ENCODE data around the gene SORCS2.

The SORCS2 gene

DNA sequence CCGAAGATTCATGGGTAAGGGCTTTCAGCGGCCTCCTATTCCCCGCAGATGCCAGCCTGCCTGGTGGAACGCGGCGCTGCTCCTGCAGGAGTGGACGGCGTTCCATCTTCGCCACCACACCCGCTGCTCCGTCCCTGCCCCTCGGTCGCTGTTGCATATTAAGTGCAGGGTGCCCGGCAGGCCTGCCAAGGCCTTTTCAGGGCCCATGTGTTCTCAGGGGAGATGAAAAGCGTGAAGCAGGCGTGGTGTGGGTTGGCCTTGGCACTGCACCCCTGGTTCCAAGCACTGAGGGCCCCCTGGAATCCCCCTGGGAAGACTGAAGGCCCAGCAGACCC lies 52.0 kb downstream of the SORCS2 start:
- DNase-seq (ENCODE audit: low read depth in 2 of 2) = no peak

DNA sequence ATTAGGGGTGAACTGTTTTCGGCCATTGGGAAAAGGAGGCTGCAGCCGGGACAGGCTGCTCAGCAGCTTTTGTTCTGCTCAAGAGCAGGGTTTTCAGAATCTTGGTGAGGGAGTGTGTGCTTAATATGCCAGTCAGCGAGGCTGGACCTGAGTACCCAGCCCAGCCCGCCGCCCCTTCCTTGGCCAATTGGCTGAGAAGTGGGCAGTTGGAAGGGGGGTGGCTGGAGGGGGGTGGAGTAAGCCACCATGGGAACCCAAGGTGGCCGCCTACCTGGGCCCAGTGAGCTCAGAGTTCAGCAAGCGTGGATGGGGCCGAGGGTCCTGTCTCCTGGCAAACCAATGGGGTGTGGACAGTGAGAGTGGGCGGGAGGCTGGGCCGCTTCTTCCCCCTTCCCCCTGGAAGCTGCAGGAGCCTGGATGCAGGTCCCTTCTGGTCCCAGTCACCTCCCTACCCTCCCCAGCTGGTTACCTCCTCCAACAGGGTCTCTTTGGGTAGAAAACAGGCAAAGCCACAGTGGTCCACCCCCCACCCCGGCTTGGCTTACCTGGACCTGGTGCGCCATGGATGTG lies 52.5 kb downstream of the SORCS2 start:
- no peak for DNase-seq (ENCODE audit: low read depth in 2 of 2)

DNA sequence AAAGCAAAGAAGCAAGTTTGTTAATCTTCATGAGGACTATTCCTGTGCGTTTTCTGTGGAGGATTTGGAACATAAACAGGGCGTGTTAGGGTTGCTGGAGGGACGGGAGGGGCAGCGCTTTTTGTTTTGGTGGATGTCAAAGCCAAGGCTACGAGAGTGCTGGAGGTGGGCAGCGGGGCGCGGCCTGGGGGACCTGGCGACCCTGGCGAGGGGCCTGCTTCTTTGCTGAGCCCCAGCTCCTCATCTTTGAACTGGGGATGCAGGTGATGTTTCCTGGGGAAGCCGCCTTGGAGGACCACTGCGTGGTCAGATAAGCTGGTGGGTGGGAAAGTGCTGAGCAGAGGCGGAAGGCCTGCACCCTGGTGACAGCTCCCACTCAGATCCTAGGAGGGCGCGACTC lies 55.2 kb downstream of the SORCS2 start:
- no peak for DNase-seq (ENCODE audit: low read depth in 2 of 2)

DNA sequence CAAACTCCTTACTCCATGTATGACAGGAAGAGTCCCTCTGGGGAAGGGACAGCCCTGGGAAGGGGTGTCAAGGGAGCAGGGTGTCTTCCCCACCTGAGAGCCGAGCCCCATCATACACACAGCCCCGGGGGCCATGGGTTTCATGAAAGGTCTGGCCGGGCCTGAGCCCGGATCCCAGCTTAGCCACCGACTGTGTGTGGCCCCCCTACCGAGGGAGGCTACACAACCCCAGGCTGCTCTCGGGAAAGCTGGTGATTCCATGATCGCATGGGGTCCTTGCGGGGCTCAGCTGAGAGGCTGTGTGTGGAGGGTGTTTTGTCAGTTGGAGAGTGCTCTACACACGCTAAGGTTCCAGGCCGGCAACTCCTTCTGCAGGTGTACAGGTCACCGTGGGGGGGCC lies 55.6 kb downstream of the SORCS2 start:
- no peak for DNase-seq (ENCODE audit: low read depth in 2 of 2)

DNA sequence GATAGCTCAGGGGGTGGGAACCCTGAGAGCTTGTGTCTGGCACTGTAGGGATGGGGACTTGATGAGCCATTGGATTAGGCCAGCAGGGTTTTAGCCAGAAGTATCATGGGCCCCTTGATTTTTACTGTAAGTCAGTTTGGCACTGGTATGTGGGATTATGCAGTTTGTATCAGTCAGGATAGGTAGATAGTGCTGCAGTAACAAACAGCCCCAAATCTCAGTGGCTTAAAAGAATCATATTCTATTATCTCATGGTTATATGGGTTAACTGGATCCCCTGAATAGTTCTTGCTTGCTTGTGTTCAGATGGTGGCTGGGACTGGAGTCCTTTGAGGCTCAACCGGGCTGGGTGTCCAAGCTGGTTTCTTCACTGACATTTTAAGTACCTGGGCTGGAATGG lies 56.5 kb downstream of the SORCS2 start:
- no peak for DNase-seq (ENCODE audit: low read depth in 2 of 2)

DNA sequence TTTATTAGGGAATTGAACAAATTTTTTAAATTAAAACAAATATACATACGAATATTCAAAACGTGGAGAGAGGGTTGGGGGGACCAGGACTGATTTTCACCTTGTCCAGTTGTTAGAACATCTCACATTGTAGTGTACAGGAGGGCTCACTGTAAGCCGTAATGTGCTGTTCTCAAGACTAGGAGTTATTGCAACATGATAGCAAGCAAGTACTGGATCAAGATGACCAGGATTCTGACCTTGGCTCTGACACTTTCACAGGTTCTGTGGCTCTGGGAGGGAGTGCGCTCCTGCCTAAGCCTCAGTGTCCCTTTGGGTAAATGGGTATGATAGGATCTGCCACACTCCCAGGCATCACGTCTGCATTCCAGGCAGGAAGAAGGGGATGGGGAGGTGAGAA lies 59.0 kb downstream of the SORCS2 start:
- DNase-seq (ENCODE audit: low read depth in 2 of 2) = no peak

DNA sequence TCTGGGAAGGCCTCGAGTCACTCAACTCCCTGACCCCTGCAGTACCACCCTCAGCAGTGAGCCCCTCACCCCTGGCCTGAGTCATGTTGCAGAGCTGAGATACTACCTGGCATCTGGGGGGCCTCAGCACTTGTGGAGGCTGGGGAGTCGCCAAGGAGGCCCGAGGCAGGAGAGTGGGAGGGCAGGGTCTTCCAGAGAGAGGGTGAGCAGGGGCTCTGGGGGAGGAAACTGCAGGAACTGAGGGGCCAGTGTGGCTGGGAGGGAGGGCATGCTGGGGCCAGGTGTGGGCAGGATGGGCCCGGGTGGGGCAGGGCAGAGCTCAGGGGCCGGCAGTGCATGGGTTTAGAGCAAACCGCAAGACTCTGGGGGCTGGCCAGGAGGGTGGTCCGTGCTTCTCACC lies 59.7 kb downstream of the SORCS2 start:
- DNase-seq (ENCODE audit: low read depth in 2 of 2) = no peak

DNA sequence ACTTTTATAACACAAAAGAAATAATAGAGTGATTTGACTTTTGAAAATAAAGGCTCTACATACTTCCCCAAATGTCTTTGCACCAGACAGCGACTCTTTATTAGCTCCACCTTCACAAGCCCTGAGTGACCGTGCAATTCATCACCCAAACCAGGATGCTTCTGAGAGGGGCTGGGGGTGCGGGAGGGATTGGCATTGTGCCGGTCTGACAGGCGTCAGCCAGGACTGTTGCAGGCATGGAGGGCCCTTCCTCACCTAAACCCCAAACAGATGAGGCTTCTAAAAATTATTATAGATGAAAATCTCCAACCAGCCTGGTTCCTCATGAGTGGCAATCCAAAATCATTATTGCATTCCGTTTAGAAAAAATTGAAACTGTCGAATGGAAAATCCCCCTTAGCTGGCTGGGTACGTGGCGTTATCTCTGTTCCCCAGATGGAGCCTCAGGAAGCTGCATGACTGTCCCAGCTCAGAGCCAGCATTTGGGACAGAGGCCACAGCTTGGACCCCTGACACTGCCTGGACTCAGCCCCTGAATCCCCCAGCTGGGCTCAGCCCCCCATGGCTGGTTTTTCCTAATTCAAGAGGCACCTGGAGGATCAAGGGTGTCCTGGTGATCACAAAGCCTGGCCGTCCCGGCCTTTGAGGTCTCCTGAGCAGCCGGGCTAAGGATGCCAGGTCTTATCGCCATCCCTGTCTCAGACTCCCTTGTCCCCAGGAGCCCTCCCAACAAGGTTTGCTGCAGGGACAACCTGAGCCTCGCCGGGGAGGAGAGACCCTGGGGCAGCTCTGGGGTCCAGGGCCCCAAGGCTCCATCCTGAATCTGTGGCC lies 60.4 kb downstream of the SORCS2 start:
- no peak for DNase-seq (ENCODE audit: low read depth in 2 of 2)

DNA sequence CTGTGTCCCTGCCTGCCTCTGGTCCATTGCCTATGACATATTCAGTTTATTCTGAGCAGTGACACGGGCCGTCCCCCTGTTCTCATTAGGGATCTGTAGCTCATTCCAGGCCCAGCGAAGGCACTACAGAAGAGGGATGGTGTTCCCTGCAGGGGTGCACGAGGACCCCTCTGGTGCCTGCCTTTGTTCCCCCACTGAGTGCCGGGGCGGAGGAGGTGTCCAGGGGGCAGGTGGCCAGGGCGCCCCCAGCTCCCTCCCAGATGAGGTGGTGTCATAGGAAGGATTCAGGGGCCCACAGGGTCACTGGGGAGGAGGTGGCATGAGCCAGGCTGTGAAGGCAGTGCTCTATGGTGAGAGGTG lies 61.0 kb downstream of the SORCS2 start:
- no peak for DNase-seq (ENCODE audit: low read depth in 2 of 2)

DNA sequence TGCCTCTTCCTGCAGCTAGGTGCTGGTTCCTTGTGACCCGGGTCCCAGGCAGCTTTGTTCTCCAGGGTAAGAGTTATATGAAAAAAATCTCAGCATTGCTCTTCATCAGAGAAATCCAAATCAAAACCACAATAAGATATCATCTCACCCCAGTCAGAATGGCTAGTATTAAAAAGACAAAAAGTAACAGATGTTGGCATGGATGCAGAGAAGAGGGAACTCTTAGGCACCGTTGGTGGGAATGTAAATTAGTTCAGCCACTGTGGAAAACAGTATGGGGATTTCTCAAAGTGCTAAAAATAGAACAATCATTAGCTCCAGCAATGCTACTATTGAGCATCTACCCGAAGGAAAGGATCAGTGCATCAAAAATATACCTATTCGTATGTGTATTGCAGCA lies 61.5 kb downstream of the SORCS2 start:
- no peak for DNase-seq (ENCODE audit: low read depth in 2 of 2)

DNA sequence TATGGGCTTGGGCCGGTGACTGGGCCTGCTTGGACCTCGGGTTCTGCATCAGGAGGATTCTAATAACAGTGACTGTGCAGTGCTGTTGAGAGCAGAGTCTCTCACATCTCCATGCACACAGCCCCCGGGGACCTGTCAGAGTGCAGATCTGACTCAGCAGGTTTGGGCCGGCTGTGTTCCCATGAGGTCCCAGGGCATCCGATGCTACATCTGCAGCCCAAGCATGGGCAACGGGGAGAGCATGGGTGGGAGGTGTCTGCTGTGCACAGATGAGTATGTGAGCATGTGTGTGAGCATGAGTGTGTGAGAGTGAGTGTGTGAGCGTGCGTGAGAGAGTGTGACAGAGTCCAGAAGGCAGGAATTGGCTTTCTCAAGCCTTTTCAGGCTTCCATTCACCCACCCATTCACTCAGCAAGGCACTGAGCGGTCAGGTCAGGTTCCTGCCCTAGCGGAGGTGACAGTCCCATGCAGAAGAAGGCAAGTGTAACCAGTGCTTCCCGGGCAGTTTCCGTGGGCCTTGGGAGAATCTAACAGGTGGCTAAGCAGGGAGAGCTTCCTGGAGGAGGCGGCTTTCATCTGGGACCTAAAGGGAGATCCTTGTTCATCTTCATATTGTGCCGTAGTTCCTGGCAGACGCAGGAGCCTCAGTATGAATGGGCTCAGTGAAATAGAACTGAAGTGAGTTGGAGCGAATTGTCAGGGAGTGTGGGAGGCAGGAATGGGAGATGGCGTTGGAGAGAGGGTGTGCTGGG lies 62.6 kb downstream of the SORCS2 start:
- DNase-seq (ENCODE audit: low read depth in 2 of 2) = no peak

DNA sequence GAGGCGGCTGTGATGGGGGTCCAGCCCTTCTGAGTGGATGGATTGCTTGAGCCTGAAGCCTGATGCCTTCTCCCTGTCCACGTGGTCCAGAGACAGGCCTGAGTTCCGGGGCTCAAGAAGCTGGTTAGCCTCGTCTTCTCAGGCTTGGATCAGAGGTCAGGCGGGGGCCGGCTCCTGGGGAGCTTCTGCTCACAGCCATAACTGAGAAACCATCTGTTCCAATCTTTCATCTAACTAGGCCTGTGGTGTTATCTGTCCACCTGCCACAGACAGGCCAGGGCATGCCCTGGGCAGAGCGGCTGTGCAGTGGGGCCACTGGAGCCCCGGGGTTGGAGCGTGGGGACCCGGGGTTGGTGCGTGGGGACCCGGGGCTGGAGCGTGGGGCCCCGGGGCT lies 63.1 kb downstream of the SORCS2 start:
- no peak for DNase-seq (ENCODE audit: low read depth in 2 of 2)

DNA sequence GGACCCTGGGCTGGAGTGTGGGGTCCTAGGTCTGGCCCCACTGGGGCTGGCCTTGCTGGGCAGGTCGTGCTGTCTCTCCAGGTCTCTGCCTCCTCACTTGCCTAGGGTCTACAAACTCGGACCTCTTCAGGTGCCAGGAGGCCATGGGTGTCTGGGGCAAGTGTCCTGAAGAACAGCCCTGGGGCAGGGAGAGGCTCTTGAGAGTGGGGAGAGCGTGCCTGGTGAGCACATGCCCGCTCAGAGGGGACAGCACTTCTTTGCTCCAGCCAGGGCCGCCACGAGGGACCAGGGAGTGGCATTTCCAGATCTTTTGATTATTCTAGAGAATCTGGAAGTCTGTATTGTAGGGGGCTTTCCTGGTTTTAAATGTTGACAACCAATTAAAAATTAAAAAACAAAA lies 63.7 kb downstream of the SORCS2 start:
- DNase-seq (ENCODE audit: low read depth in 2 of 2) = no peak

DNA sequence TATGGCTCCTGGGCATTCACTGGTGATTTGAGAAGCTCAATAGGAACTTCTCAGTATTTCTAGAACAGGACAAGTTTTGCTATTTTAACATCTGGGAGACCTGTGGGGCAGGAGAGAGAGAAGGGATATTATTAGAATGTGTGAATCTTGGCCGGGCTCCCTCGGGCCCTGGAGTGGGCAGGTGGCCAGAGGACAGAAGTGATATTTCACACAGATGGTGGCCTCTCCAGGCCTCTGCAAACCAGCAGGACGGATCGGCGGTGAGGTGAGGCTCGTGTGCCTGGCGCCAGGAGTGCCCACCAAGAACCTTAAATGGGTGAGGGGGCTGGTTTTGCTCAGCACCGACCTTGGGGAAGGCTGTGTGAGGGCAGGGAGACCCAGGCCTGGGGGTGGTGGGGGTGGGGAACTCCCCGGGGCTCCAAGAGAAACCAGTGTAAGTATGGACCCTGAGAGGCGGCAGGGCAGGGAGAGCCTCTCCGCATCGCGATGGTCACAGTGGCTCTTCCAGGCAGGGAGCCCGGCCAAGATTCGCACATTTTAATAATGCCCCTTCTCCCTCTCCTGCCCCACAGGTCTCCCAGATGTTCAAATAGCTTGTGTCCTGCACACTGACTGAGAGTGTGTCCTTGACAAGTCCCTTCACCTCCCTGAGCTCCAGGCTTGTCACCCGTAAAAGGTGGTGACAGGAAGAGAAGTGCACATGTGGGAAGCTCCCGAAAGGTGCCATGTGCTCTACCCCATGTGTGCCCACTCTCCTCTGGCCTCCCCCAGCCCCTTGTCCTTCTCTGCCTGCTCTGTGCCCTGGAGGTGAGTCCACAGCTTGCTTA lies 64.9 kb downstream of the SORCS2 start:
- DNase-seq (ENCODE audit: low read depth in 2 of 2) = no peak

DNA sequence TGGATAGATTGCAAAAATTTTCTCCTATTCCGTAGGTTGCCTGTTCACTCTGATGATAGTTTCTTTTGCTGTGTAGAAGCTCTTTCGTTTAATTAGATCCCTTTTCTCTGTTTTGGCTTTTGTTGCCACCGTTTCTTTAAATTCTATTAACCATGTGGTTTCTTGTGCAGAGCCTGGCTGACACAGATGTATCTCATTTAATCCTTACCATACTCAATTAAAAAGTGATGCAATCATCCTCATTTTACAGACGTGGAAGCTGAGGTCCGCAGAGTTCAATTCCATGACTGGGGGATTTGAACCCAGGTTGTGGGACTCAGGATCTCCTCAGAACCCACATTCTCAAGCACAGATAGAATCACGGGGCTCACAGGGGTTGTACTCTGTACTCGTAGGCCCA lies 66.7 kb downstream of the SORCS2 start:
- no peak for DNase-seq (ENCODE audit: low read depth in 2 of 2)

DNA sequence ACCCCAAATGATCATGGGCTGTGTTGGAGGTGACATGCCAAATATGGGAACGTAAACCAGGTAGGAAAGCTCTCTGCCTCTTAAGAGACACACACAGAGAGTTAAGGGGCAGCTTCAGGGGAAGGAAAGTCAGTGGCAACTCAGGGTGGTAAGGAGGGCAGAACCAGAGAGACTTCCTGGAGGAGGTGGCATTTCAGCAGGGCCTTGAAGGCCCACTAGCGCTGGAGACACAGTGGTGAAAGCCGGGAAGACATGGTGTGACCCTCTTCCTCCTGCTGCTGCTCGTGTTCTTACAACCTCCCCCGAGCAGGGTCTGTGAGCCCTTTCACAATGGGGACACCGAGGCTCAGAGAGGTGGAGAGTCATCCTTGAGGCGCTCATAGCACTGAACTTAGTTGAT lies 68.2 kb downstream of the SORCS2 start:
- DNase-seq (ENCODE audit: low read depth in 2 of 2) = no peak

DNA sequence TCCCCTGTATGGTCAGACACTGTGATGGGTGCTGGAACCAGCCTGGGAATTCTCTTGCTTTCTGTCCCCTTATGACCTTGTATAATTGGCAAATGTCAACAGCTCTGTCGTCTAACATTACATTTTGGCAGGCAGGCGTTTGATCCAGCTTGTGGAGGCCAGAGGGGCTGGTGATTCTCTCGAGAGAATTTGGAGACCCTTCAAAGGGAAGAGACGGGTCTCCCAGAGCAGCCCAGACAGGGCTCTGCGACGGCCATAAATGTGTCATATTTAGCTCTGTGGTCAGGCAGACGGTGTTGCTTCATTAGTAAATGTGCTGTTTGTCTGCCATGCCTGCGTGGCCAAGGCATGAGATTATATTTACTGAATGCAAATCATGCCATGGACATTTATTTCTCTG lies 68.7 kb downstream of the SORCS2 start:
- no peak for DNase-seq (ENCODE audit: low read depth in 2 of 2)

DNA sequence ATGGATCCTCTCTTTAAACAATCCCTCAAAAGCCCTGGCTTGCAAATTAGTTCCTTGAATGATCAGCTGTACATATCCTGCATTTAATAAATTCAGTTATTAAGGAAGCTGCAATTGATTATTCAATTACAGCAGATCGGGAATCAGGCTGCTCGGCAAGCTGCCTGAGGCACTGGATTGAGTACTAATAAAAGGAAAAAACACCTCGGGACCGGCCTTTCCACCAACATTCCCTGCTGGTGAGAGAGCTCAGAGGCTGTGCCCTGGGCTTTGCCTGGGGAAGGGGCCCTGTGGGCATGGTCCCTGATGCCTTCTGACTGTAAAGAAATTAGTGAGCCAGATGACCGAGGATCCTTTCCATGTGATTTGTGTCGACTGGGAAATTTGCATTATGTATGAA lies 69.2 kb downstream of the SORCS2 start:
- DNase-seq (ENCODE audit: low read depth in 2 of 2) = no peak

DNA sequence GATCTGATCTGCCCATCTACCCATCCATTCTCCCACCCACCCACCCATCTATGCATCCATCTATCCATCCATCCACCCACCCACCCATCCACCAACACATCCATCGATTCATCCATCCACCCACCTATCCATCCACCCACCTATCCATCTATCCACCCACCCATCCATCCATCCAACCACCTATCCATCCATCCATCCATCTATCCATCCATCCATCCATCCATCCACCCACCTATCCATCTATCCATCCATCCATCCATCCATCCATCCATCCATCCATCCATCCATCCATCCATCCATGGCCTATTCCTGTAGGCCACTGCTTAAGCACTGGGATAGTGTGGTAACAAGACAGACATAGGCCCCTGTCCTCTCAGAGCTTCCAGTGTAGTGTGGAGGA lies 69.8 kb downstream of the SORCS2 start:
- no peak for DNase-seq (ENCODE audit: low read depth in 2 of 2)

DNA sequence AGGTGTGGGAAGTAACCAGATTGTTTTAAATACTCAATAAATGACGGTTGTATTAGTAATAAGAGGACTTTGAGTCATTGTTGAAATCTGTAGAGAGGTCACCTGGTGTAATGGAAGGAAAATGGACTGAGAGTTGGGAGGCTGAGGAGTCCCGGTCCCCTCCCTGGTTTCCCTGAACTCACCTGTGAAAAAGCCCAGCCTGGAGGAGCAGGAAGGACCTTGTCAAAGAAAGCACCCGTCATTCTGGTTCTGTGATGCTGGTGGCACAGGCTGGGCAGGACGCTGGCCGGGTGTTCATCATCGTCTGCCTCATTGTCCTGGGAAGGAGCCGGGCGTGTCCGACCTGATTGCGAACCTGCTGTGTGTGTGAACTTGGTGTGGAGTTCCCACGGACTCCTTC lies 70.8 kb downstream of the SORCS2 start:
- no peak for DNase-seq (ENCODE audit: low read depth in 2 of 2)

DNA sequence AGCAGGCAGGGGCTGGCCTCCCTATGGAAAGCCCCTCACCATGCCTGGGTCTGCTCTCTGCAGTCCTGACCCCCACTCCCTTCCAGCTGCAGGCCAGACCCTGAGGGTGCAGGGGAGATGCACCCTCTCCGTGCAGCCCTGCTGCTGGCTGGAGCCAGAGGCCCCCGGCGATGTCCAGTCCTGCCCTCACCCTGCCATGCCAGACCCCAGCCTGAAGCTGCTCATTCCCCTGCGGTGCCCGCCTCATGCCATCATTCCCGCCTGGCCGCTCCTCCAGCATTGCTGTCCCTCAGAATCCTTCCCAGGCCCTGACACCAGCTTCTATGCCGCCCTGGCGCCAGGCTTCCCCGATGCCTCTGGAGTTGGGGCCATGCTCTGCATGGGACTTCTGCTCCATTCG lies 72.4 kb downstream of the SORCS2 start:
- no peak for DNase-seq (ENCODE audit: low read depth in 2 of 2)

DNA sequence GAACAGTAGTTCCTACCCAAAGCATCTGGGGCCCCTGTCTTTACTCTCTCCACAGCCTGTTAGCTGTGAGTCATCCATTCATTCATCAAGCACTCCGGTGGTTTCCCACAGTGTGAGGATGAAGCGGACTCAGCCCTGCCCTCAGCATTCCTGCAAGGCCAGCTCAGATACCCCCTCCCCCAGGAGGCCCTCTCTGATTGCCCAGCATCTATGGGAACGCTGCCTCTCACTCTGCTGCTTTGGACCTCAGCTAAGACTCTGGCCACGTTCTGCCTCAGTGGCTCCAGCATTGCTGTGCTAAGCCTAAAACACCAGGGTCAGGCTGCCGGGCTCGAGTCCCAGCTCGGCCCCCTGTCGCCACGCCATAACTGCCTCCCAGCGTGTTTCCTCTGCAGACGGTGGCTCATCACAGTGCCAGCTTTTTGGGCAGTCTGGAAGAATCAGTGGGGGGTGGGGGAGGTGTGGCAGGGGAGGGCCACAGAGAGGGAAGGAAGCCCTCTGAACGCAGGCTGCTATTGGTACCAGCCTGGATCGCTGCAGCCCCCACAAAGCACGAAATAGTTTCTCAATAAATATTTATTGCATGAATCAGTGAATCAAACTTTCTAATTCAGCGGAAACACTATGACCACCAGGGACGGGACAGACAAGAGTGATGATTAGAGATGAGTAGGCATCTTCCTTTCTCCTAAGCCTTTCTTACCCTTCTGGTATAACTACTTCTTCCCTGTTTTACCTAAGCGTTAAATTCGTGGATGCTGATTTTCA lies 74.4 kb downstream of the SORCS2 start:
- DNase-seq (ENCODE audit: low read depth in 2 of 2) = no peak
